ENCODE data around the gene ABL2. TPM values are rescaled to one million over a fixed set of nuclear protein-coding genes. Genes with fewer than 3 reads are reported as not detected.

Gene ABL2
- total and polyA plus RNA-seq, 3 experiments from 2014 or later, result 1.4 to 7.2 (median 6.7) TPM

- ChIA-PET CTCF (no interaction called here), POLR2A (no interaction called here)
- Histone ChIP-seq H3K4me3 (ENCODE audit: low read length) (no peak overlapping the region), H3K27ac (ENCODE audit: low read depth, low read length) (no peak overlapping the region), H3K4me1 (ENCODE audit: insufficient read depth, low read length) (no peaks in the 10 kb centered on the region), H3K9me3 (ENCODE audit: low read length) (no peaks in the 10 kb centered on the region), H3K27me3 (ENCODE audit: insufficient read depth, low read length, poor library complexity, severe bottlenecking) (no peaks in the 10 kb centered on the region), H3K36me3 (ENCODE audit: insufficient read depth, low read length) (no peaks in the 10 kb centered on the region)
- no peak for DNase-seq
- Mint-ChIP-seq H3K27ac (peak overlapping the region in 1 of 8 donors; percentile 60), H3K4me1 (peaks cover 3 to 21% (median 16%) of the 10 kb centered on the region in 3 donors), H3K36me3 (peaks cover 0 to 12% (median 5%) of the 10 kb centered on the region in 3 donors), H3K27me3 (no peaks in the 10 kb centered on the region), H3K9me3 (no peaks in the 10 kb centered on the region), H3K4me3 (no peak overlapping the region)
Observed at GRCh38 chr1:179166663-179167417, 62.6 kb downstream of the ABL2 start.

DNA sequence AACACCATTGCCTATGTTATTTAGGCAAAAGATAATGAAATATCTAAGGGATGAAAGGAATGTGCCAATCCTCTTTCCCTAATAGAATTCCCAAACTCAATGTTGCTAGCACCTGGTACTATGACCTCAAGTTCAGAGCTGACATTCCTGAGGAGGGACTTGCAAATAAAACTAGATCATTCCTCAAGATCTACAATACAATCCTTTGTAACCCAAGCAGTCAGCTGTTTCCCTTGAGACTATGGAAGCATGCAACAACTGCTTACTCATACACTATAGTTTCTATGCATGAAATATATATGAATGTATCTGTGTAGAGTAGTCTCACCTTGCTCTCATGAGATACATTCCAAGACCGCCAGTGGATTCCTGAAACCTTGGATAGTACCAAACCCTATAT is 65.0 kb downstream of the ABL2 start:
- no peaks in the 10 kb centered on the region for H3K9me3 Mint-ChIP-seq
- POLR2A ChIA-PET, result no interaction called here
- Histone ChIP-seq H3K27me3 (ENCODE audit: insufficient read depth, low read length, poor library complexity, severe bottlenecking) (no peaks in the 10 kb centered on the region), H3K27ac (ENCODE audit: low read depth, low read length) (no peak overlapping the region), H3K4me3 (ENCODE audit: low read length) (no peak overlapping the region), H3K9me3 (ENCODE audit: low read length) (no peaks in the 10 kb centered on the region), H3K4me1 (ENCODE audit: insufficient read depth, low read length) (no peaks in the 10 kb centered on the region), H3K36me3 (ENCODE audit: insufficient read depth, low read length) (no peaks in the 10 kb centered on the region)
- DNase-seq, result no peak
- H3K36me3 Mint-ChIP-seq, result peaks cover 0 to 14% (median 7%) of the 10 kb centered on the region in 3 donors
- no peaks in the 10 kb centered on the region for H3K27me3 Mint-ChIP-seq
- no peak overlapping the region for H3K27ac Mint-ChIP-seq
- H3K4me1 Mint-ChIP-seq, result peaks cover 3 to 17% (median 9%) of the 10 kb centered on the region in 3 donors
- H3K4me3 Mint-ChIP-seq, result no peak overlapping the region
- CTCF ChIA-PET, result no interaction called here

DNA sequence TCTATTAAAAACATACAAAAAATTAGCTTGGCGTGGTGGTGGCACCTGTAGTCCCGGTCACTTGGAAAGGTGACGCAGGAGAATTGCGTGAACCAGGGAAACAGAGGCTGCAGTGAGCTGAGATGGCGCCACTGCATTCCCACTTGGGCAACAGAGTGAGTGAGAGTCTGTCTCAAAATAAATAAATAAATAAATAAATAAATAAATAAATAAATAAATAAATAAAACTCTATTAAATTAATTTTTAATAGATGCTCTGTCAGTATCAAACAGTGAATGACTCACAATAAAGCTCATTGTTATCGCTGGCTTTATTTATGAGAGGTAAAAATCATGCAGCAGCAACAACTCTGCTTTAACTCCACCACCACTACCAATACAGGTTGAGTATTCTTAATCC is 72.8 kb downstream of the ABL2 start:
- DNase-seq, result no peak
- Histone ChIP-seq H3K4me1 (ENCODE audit: insufficient read depth, low read length) (peaks cover 11% of the 10 kb centered on the region), H3K27me3 (ENCODE audit: insufficient read depth, low read length, poor library complexity, severe bottlenecking) (no peaks in the 10 kb centered on the region), H3K9me3 (ENCODE audit: low read length) (no peaks in the 10 kb centered on the region), H3K27ac (ENCODE audit: low read depth, low read length) (no peak overlapping the region), H3K4me3 (ENCODE audit: low read length) (no peak overlapping the region), H3K36me3 (ENCODE audit: insufficient read depth, low read length) (no peaks in the 10 kb centered on the region)
- POLR2A ChIA-PET, result no interaction called here
- CTCF ChIA-PET, result interaction anchor here (1.2 kb wide), 1 partner anchor 36 kb away, joined by 5 read pairs; no protein-coding TSS in a partner anchor
- no peaks in the 10 kb centered on the region for H3K9me3 Mint-ChIP-seq
- no peak overlapping the region for H3K4me3 Mint-ChIP-seq
- no peak overlapping the region for H3K27ac Mint-ChIP-seq
- H3K27me3 Mint-ChIP-seq, result no peaks in the 10 kb centered on the region
- H3K4me1 Mint-ChIP-seq, result peaks cover 13 to 25% (median 16%) of the 10 kb centered on the region in 3 donors
- H3K36me3 Mint-ChIP-seq, result peaks cover 0 to 4% (median under 1%) of the 10 kb centered on the region in 3 donors

DNA sequence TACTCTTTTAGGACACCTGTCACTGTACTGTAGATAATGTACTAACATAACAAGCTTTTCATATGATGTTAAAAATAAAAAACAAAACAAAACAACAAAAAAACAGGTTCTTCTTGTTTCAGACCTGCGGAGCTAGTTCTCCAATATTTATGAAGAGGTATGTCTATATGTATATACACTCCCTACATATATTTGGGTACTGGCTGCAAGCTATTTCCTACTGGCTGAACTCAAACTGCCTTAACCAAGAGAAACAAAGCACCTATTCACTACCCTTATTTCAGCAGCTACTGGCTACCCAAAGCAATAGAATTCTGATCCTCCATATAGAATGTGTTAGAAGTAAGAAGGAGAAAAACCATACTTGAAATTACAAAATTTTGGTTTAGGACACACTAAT is 73.5 kb downstream of the ABL2 start:
- Mint-ChIP-seq H3K36me3 (peaks cover 0 to 5% (median 0%) of the 10 kb centered on the region in 3 donors), H3K27me3 (no peaks in the 10 kb centered on the region), H3K4me1 (peaks cover 14 to 28% (median 16%) of the 10 kb centered on the region in 3 donors), H3K9me3 (no peaks in the 10 kb centered on the region), H3K4me3 (no peak overlapping the region), H3K27ac (no peak overlapping the region)
- Histone ChIP-seq H3K9me3 (ENCODE audit: low read length) (no peaks in the 10 kb centered on the region), H3K4me1 (ENCODE audit: insufficient read depth, low read length) (peaks cover 11% of the 10 kb centered on the region), H3K36me3 (ENCODE audit: insufficient read depth, low read length) (no peaks in the 10 kb centered on the region), H3K27ac (ENCODE audit: low read depth, low read length) (no peak overlapping the region), H3K4me3 (ENCODE audit: low read length) (no peak overlapping the region), H3K27me3 (ENCODE audit: insufficient read depth, low read length, poor library complexity, severe bottlenecking) (no peaks in the 10 kb centered on the region)
- DNase-seq, result no peak
- ChIA-PET POLR2A (no interaction called here), CTCF (interaction anchor here (1.2 kb wide), 1 partner anchor 36 kb away, joined by 5 read pairs; no protein-coding TSS in a partner anchor)

GRCh38 chr1:179155615-179156014 is 73.9 kb downstream of the ABL2 start:
- H3K27me3 ChIP-seq (ENCODE audit: insufficient read depth, low read length, poor library complexity, severe bottlenecking), result no peaks in the 10 kb centered on the region
- Mint-ChIP-seq H3K9me3 (no peaks in the 10 kb centered on the region), H3K4me1 (peaks cover 14 to 30% (median 16%) of the 10 kb centered on the region in 3 donors), H3K27ac (no peak overlapping the region), H3K27me3 (no peaks in the 10 kb centered on the region), H3K4me3 (no peak overlapping the region), H3K36me3 (peaks cover 0 to 5% (median 0%) of the 10 kb centered on the region in 3 donors)
- no peak for DNase-seq
- H3K9me3 ChIP-seq (ENCODE audit: low read length), result no peaks in the 10 kb centered on the region
- ChIA-PET POLR2A (no interaction called here), CTCF (no interaction called here)
- no peak overlapping the region for H3K27ac ChIP-seq (ENCODE audit: low read depth, low read length)
- H3K36me3 ChIP-seq (ENCODE audit: insufficient read depth, low read length), result no peaks in the 10 kb centered on the region
- no peak overlapping the region for H3K4me3 ChIP-seq (ENCODE audit: low read length)
- H3K4me1 ChIP-seq (ENCODE audit: insufficient read depth, low read length), result peaks cover 11% of the 10 kb centered on the region

GRCh38 chr1:179154437-179154836 is 75.0 kb downstream of the ABL2 start:
- Mint-ChIP-seq H3K9me3 (no peaks in the 10 kb centered on the region), H3K27me3 (no peaks in the 10 kb centered on the region), H3K36me3 (peaks cover 4 to 8% (median 6%) of the 10 kb centered on the region in 3 donors), H3K27ac (no peak overlapping the region), H3K4me1 (peaks cover 14 to 30% (median 20%) of the 10 kb centered on the region in 3 donors), H3K4me3 (no peak overlapping the region)
- H3K4me1 ChIP-seq (ENCODE audit: insufficient read depth, low read length), result peaks cover 11% of the 10 kb centered on the region
- ChIA-PET CTCF (no interaction called here), POLR2A (no interaction called here)
- no peak overlapping the region for H3K4me3 ChIP-seq (ENCODE audit: low read length)
- H3K9me3 ChIP-seq (ENCODE audit: low read length), result no peaks in the 10 kb centered on the region
- DNase-seq, result no peak
- H3K27me3 ChIP-seq (ENCODE audit: insufficient read depth, low read length, poor library complexity, severe bottlenecking), result no peaks in the 10 kb centered on the region
- no peak overlapping the region for H3K27ac ChIP-seq (ENCODE audit: low read depth, low read length)
- H3K36me3 ChIP-seq (ENCODE audit: insufficient read depth, low read length), result no peaks in the 10 kb centered on the region

GRCh38 chr1:179153217-179153616 is 76.3 kb downstream of the ABL2 start:
- no peak overlapping the region for H3K4me3 Mint-ChIP-seq

DNA sequence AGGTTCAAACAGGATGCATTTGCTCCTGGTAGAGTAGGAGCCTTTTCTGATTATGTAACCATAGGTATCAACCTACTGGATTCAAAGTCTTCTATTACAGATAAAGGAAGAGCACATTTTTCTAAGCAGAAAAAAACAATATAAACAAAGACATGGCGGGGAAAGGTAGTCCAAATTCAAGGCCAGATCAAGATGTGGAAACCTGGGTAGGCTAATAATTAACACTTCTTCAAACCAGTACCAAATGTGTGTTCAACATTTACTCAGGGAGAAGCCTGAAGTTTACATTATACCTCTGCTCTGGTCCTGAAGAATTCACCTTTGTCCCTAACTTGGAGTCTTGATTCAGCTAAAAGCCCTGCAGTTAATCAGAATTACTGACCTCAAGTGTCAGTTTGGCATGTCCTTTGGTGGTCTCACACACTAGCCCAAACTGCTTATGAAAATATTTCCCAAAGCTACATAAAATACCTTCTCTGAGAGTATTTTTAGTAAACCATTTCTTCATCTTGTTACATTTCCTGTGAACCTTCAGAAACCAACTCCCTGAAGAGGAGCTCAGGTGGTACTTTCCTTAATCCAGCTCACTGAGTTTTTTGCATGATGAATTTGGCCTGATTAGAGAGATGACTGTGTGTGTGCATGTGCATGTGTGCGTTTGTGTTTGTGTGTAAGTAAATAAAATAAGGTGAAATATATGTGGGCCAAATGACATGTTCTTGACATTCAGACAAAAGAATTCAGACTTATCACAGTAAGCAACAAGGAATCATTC is 77.4 kb downstream of the ABL2 start:
- Mint-ChIP-seq H3K4me1 (peaks cover 12 to 27% (median 20%) of the 10 kb centered on the region in 3 donors), H3K27me3 (no peaks in the 10 kb centered on the region), H3K27ac (peak overlapping the region in 2 of 8 donors; percentile 56 to 73), H3K9me3 (peaks cover 0 to 2% (median 0%) of the 10 kb centered on the region in 5 donors), H3K4me3 (no peak overlapping the region), H3K36me3 (peaks cover 14 to 19% (median 17%) of the 10 kb centered on the region in 3 donors)
- H3K27ac ChIP-seq (ENCODE audit: low read depth, low read length), result no peak overlapping the region
- no peaks in the 10 kb centered on the region for H3K9me3 ChIP-seq (ENCODE audit: low read length)
- no peak overlapping the region for H3K4me3 ChIP-seq (ENCODE audit: low read length)
- H3K36me3 ChIP-seq (ENCODE audit: insufficient read depth, low read length), result no peaks in the 10 kb centered on the region
- H3K4me1 ChIP-seq (ENCODE audit: insufficient read depth, low read length), result peaks cover 11% of the 10 kb centered on the region
- H3K27me3 ChIP-seq (ENCODE audit: insufficient read depth, low read length, poor library complexity, severe bottlenecking), result no peaks in the 10 kb centered on the region
- no peak for DNase-seq
- ChIA-PET CTCF (no interaction called here), POLR2A (no interaction called here)

More at GRCh38 chr1:179153217-179153616, 76.3 kb downstream of the ABL2 start:
- Mint-ChIP-seq H3K4me1 (peaks cover 14 to 27% (median 20%) of the 10 kb centered on the region in 3 donors), H3K27ac (peak overlapping the region in 1 of 8 donors; percentile 36), H3K36me3 (peaks cover 13 to 15% (median 14%) of the 10 kb centered on the region in 3 donors), H3K9me3 (peaks cover 0 to 2% (median 0%) of the 10 kb centered on the region in 5 donors), H3K27me3 (no peaks in the 10 kb centered on the region)
- Histone ChIP-seq H3K27ac (ENCODE audit: low read depth, low read length) (no peak overlapping the region), H3K9me3 (ENCODE audit: low read length) (no peaks in the 10 kb centered on the region), H3K36me3 (ENCODE audit: insufficient read depth, low read length) (no peaks in the 10 kb centered on the region), H3K27me3 (ENCODE audit: insufficient read depth, low read length, poor library complexity, severe bottlenecking) (no peaks in the 10 kb centered on the region), H3K4me1 (ENCODE audit: insufficient read depth, low read length) (peaks cover 11% of the 10 kb centered on the region), H3K4me3 (ENCODE audit: low read length) (no peak overlapping the region)
- DNase-seq, result no peak
- CTCF ChIA-PET, result no interaction called here
- POLR2A ChIA-PET, result no interaction called here
